Gastroesophageal sphincter (tissue), 4 donors: ENCODE results near the gene TLCD3B. TPM values are rescaled to one million over a fixed set of nuclear protein-coding genes. Genes with fewer than 3 reads are reported as not detected.

ENCODE experiments used
- ATAC-seq: fragments of 150-250 bp; one replicate; pipeline ENCODE4 v1.9.1; 2016; ENCODE audit warnings: mild to moderate bottlenecking, moderate library complexity
- H3K27ac ChIP-seq, 4 donors: fragments of 200-600 bp; sonication (generic) in 3 of 4; 1 replicate in 3 of 4; 2 replicates in 1 of 4; pipeline ENCODE4 v1.5.1; 2016 to 2019
- H3K27me3 ChIP-seq: fragments of 200-600 bp; sonication (generic); one replicate; pipeline ENCODE4 v1.5.1; 2019
- H3K36me3 ChIP-seq, 2 donors: fragments of 200-600 bp; sonication (generic); one replicate each; pipeline ENCODE4 v1.5.1; 2019; ENCODE audit warnings: control low read depth in 1 of 2
- H3K4me1 ChIP-seq, 3 donors: fragments of 200-600 bp; sonication (generic); 1 replicate in 2 of 3; 2 replicates in 1 of 3; pipeline ENCODE4 v1.5.1; 2016 to 2019; ENCODE audit warnings: control low read depth in 2 of 3
- H3K4me3 ChIP-seq, 2 donors: fragments of 200-600 bp; sonication (generic); one replicate each; pipeline ENCODE4 v1.5.1; 2019; ENCODE audit warnings: mild to moderate bottlenecking in 1 of 2, moderate library complexity in 1 of 2
- H3K9me3 ChIP-seq, 3 donors: fragments of 200-600 bp; sonication (generic); one replicate each; pipeline ENCODE4 v1.5.1; 2017 to 2019; ENCODE audit warnings: control low read depth in 2 of 3
- EP300 ChIP-seq: sonication (generic); formaldehyde crosslinking; IDR thresholded peaks from one replicate; pipeline ENCODE4 v1.6.1; 2017; ENCODE audit warnings: antibody characterized with exemption, mild to moderate bottlenecking
- POLR2A ChIP-seq, 2 donors: fragments of 450-650 bp; IDR thresholded peaks; one replicate each; pipeline ENCODE4 v1.6.1; 2017; ENCODE audit warnings: antibody characterized with exemption in 2 of 2, mild to moderate bottlenecking in 2 of 2, moderate library complexity in 1 of 2
- POLR2AphosphoS5 ChIP-seq: sonication (generic); formaldehyde crosslinking; IDR thresholded peaks from one replicate; pipeline ENCODE4 v1.6.1; 2017; ENCODE audit warnings: antibody characterized with exemption
- WGBS, 2 donors: methylation state at CpG; one replicate each; pipeline ENCODE4 v1.1.5; 2018; ENCODE audit warnings: low coverage in 1 of 2; 5-methylcytosine and 5-hydroxymethylcytosine counted together
- total RNA-seq, 4 donors: library from RNA; depleted of rRNA; stranded (reverse); fragments of >200 nt; gene quantifications; one replicate each; pipeline ENCODE4 v1.1.0, GENCODE V29; 2016
- TF ChIP-seq, protein P1 (sequence below), 4 experiments: fragments of 200-600 bp in 2 of 4; fragments of 450-650 bp in 2 of 4; sonication (generic) in 1 of 4; IDR thresholded peaks; one replicate each; pipeline ENCODE4 v1.5.1; 2017 to 2019; ENCODE audit warnings: antibody characterized with exemption in 4 of 4, mild to moderate bottlenecking in 2 of 4, moderate library complexity in 2 of 4

Gene TLCD3B
- total RNA-seq, 4 donors from 2014 or later, result not detected

DNA sequence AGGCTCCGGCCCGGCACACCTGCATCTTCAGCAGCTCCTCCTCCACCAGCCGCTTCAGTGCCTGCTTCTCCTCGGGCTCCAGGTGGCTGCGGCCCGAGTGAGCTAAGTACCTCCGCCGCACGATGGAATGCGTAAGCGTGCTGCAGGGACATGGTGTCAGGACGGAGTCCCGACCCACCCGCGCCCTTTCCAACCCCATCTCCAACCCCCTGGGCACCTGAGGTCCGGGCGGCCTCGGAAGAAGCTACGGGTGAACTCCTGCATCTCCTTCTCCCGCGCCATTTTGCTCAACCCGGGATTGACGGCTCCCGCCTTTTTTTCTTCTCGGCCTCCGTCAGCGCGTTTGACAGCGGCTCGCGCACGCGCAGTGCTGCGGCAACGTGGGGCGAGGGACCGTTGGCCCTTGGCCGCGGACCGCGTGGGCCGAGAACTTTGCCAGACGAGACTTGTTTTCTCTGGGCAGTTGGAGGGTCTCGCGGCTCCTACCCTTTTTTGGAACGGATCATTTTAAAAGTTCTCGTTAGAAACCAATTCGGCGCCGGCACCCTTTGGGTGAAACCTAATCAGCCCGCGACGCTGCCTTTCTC, 35.7 kb downstream of the TLCD3B start, which contains the start of gene HIRIP3:
HIRIP3 (minus strand) TSS at position 294 of the 587 bp plus-strand sequence; CDS start at position 282, 12 bp downstream.
- Histone ChIP-seq H3K9me3 (no peaks in the 10 kb centered on the region), H3K4me3 (peak within 1 kb of the TSS; percentile 76 to 80), H3K36me3 (peaks cover 0 to 62% of the 10 kb centered on the region in 2 donors), H3K27me3 (no peaks in the 10 kb centered on the region), H3K27ac (peak within 1 kb of the TSS; percentile 92 to 99 (median 98)), H3K4me1 (peaks cover 3 to 35% (median 11%) of the 10 kb centered on the region in 3 donors)
- TF ChIP-seq POLR2A (IDR thresholded peaks at IDR 0.05) (peak in 1 of 2 donors; percentile 46), POLR2AphosphoS5 (peak; percentile 76), EP300 (no peak)
- TF ChIP-seq, protein P1, sequence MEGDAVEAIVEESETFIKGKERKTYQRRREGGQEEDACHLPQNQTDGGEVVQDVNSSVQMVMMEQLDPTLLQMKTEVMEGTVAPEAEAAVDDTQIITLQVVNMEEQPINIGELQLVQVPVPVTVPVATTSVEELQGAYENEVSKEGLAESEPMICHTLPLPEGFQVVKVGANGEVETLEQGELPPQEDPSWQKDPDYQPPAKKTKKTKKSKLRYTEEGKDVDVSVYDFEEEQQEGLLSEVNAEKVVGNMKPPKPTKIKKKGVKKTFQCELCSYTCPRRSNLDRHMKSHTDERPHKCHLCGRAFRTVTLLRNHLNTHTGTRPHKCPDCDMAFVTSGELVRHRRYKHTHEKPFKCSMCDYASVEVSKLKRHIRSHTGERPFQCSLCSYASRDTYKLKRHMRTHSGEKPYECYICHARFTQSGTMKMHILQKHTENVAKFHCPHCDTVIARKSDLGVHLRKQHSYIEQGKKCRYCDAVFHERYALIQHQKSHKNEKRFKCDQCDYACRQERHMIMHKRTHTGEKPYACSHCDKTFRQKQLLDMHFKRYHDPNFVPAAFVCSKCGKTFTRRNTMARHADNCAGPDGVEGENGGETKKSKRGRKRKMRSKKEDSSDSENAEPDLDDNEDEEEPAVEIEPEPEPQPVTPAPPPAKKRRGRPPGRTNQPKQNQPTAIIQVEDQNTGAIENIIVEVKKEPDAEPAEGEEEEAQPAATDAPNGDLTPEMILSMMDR (IDR thresholded peaks at IDR 0.05), result no peak
- ATAC-seq, result peak; percentile 83
- 0% methylated on average over 2 to 9 of the region's 53 CpGs for WGBS, 2 donors

GRCh38 chr16:29994600-29995323, 36.3 kb downstream of the TLCD3B start:
- Histone ChIP-seq H3K27ac (peak overlapping the region; percentile 92 to 99 (median 98)), H3K4me3 (peak overlapping the region; percentile 76 to 80), H3K27me3 (no peaks in the 10 kb centered on the region), H3K36me3 (peaks cover 0 to 62% of the 10 kb centered on the region in 2 donors), H3K9me3 (no peaks in the 10 kb centered on the region), H3K4me1 (peaks cover 3 to 35% (median 11%) of the 10 kb centered on the region in 3 donors)
- 13 to 16% methylated on average over 9 to 11 of the region's 24 CpGs for WGBS, 2 donors
- TF ChIP-seq POLR2A (IDR thresholded peaks at IDR 0.05) (no peak), POLR2AphosphoS5 (no peak), EP300 (no peak)
- TF ChIP-seq, protein P1 (IDR thresholded peaks at IDR 0.05), result no peak
- peak; percentile 31 for ATAC-seq

GRCh38 chr16:29993903-29994599, 37.0 kb downstream of the TLCD3B start:
- TF ChIP-seq EP300 (no peak), POLR2AphosphoS5 (no peak), POLR2A (IDR thresholded peaks at IDR 0.05) (no peak)
- TF ChIP-seq, protein P1 (IDR thresholded peaks at IDR 0.05), result no peak

GRCh38 chr16:29993191-29993902, 37.7 kb downstream of the TLCD3B start:
- Histone ChIP-seq H3K9me3 (no peaks in the 10 kb centered on the region), H3K4me1 (peaks cover 3 to 35% (median 11%) of the 10 kb centered on the region in 3 donors), H3K4me3 (no peak overlapping the region), H3K27me3 (no peaks in the 10 kb centered on the region), H3K36me3 (peaks cover 0 to 67% of the 10 kb centered on the region in 2 donors), H3K27ac (peak overlapping the region in 1 of 4 donors; percentile 92)
- ATAC-seq, result no peak
- TF ChIP-seq POLR2AphosphoS5 (no peak), EP300 (no peak), POLR2A (IDR thresholded peaks at IDR 0.05) (no peak)
- TF ChIP-seq, protein P1 (IDR thresholded peaks at IDR 0.05), result no peak
- 55 to 92% methylated on average over 2 of the region's 25 CpGs for WGBS, 2 donors

More at GRCh38 chr16:29993903-29994599, 37.0 kb downstream of the TLCD3B start:
- H3K27me3 ChIP-seq, result no peaks in the 10 kb centered on the region
- H3K36me3 ChIP-seq, result peaks cover 0 to 62% of the 10 kb centered on the region in 2 donors
- peaks cover 3 to 35% (median 11%) of the 10 kb centered on the region in 3 donors for H3K4me1 ChIP-seq
- H3K4me3 ChIP-seq, result no peak overlapping the region
- H3K9me3 ChIP-seq, result no peaks in the 10 kb centered on the region
- ATAC-seq, result no peak
- peak overlapping the region in 3 of 4 donors; percentile 92 to 99 (median 98) for H3K27ac ChIP-seq
- 86 to 100% methylated on average over 2 to 9 of the region's 9 CpGs for WGBS, 2 donors
